GM18870 (cell line): ENCODE results near the gene ZNF608.

ENCODE experiments used
- ATAC-seq: cut with Tn5 transposase; IDR thresholded peaks from one replicate; pipeline ENCODE4 v1.9.1; 2021; ENCODE audit warnings: moderate library complexity; ENCODE audit not compliant: unreplicated experiment

ZNF608 gene

GRCh38 chr5:124719113-124719967, 27.1 kb downstream of the ZNF608 start:
- ATAC-seq = no peak

- ATAC-seq = no peak
Measured at GRCh38 chr5:124718380-124718789, 28.1 kb downstream of the ZNF608 start.

GRCh38 chr5:124716169-124716568, 30.3 kb downstream of the ZNF608 start:
- no peak for ATAC-seq

DNA sequence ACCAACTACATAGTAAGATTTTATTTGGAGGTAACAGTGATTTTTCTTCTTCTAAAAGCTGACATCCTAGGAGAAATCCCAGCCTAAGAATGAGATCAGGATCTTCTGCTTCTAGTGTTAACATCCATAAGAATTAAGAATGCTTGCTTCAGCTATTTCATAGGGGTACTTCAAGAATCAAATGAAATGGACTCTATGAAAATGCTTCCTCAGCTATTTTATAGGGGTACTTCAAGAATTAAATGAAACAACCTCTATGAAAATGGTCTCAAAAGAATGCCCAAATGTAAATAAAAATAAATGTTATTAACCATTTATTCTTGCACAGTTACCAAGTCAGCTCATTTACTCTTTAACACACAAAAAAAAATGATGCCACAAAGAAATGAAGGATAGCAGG, 31.5 kb downstream of the ZNF608 start:
- no peak for ATAC-seq

DNA sequence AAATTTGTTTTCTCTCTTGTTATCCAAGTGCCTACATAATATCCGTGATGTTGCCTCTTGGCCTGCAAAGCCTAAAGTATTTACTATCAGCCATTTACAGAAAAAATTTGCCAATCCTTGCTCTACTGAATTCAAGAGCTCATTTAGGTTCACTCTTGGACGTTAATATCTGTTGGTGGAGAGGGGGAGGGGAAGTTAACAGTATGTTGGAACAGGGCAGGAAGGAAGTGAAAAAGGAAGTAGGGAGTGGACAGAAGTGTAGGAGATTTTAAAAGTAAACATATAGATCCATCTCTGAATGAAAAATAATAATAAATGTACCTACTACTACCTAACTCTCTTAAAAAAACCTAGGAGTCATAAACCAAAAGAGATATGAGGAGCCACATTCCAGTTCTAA, 32.8 kb downstream of the ZNF608 start:
- no peak for ATAC-seq

- ATAC-seq = no peak
Measured at GRCh38 chr5:124712731-124713305, 33.6 kb downstream of the ZNF608 start.

GRCh38 chr5:124708086-124708485, 38.4 kb downstream of the ZNF608 start:
- no peak for ATAC-seq

DNA sequence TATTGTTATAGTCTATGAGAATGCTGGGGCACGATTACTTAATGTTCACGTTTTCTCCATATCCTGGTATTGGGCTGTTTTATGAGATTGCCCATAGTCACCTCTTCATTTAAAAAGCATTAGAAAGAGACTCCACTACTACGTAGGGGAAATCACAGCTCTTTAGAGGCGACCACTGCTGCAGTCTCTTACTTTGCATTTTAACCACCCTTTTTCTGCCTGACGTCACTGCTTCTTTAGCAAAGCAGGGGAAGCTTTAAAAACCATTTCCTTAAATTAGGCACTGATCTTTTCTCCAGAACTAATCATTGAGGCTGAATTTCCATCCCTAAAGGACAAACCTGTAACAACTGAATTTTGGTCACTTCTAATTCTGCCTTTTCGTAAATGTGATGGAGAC, 38.9 kb downstream of the ZNF608 start:
- ATAC-seq = no peak

DNA sequence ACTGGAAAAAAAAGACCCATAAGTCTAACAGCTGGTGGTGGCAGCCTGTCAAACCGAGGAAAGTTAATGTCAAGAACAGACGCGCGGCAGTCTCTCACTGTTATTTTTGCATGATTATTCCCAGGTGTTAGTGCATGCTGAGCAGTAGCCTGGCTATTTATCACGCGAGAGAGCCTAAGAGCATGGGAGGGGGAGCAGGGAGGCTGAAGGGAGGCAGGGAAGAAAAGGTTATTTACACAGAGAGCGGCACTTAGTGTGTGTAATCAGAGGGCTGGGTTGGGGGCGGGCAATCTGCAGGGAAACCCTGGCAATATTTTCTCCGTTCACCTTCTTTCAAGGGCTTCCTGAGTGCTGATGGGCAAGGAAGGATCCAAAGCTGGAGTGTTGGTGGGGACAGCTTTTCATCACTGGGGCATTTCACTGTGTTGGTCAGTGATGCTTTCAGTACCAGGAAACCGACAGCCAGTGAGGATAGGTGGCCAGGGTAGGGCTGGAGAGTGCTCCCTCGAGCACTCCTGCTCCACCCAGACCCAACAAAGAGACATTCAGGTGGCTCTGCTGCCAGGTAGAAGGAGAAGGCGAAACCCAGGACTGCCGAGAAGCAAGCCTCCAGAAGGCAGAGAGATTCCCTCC, 39.6 kb downstream of the ZNF608 start:
- no peak for ATAC-seq

- no peak for ATAC-seq
Measured at GRCh38 chr5:124706051-124706450, 40.4 kb downstream of the ZNF608 start.

DNA sequence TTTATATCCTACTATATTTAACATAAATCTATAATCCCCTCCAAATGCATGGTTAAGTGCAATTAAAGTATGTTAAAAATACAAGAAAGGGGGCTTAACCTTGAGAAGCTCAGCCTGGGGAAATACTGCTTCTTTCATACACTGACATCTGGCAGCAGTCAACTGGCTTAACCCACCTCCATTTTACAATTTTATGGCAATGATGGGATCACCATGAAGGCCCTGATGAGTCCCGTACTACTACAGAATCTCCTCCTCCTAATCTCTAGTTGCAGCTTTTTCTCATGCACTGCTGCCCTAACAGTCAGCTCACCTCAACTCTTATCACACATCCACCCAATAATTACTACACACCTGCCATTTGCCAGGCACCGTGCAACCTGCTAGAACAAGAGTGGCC, 40.9 kb downstream of the ZNF608 start:
- ATAC-seq = no peak

GRCh38 chr5:124704594-124705284, 41.7 kb downstream of the ZNF608 start:
- ATAC-seq = peak; percentile 91

DNA sequence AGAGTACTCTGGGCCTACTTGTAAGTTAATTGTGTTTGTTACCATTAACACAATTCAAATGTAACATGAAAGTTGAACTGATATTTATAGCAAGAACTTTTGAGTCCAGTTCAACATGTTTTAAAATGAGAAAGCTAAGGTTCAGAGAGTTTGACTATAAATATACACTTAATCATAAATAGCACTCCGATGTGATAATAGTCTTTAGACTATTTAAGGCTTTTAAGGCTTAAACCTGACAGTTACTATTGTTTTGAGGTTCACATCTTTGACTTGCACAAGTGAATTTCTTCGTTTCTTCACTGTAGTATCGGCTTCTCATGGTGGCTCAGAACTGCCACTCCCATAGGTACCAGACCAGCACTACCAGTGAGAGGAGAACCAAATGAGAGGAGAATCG, 42.4 kb downstream of the ZNF608 start:
- no peak for ATAC-seq

GRCh38 chr5:124702525-124702924, 43.9 kb downstream of the ZNF608 start:
- ATAC-seq = no peak

DNA sequence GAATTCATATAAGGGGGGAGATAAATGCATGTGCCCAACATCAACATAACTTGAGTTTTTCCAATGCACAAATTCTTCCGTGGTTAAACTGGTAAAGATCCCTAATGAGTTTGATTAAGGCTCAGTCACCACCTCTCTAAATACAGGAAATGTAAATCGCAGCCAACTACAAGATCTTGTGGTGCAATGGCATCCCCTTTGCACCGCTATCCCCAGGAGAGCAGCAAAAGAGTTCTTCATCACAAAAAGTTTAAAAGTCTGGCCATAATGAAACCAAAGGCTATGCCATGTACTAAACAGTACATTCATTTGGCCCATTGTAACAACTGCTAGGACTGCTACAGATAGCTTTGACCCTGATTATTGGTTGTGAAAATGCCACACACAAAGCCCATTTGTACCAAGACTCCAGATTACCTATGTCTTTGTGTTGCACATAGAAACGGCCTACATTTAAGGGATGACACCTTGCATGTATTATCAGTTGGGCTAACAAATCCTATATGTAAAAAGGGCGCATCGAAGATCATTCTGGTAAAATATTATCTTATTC, 44.5 kb downstream of the ZNF608 start:
- no peak for ATAC-seq

DNA sequence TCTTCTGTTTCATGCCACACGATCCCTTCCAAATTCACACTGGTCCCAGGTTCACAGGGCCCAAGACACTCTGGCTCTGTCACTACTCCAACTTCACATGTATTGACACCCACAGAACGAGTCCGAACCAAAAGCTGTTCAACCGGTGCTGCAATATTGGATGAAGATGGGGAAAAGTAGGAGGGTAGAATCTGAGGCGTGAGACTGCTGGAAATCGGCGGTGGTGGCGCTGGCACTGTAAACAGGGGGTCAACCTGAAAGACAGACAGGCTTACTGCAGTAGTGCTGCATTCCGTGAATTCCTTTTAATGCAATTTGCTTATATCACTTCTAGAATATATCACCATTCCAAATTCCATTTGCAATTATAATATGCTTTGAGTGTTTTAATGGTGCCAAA, 45.4 kb downstream of the ZNF608 start:
- ATAC-seq = no peak

DNA sequence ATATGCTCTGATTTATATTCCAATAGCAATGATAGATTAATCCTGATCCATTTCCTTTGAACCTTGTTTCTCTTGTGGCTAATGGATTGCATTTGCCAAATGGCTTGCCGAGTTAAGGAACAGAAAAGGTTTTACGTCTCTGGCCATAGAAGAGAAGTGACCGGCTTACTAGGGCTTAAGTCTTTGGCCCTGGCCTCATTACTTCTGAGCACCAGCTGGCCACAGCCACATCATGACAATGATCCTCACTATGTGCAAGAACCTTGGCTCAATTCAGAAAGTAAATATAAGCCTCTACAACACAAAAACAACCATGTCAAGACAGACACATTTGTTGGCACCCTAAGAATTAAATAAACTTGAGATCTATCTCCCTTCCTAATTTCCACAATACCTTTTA, 46.1 kb downstream of the ZNF608 start:
- no peak for ATAC-seq

GRCh38 chr5:124698770-124699169, 47.7 kb downstream of the ZNF608 start:
- ATAC-seq = no peak

GRCh38 chr5:124697933-124698591, 48.4 kb downstream of the ZNF608 start:
- no peak for ATAC-seq

- no peak for ATAC-seq
Measured at GRCh38 chr5:124697501-124697900, 48.9 kb downstream of the ZNF608 start.

DNA sequence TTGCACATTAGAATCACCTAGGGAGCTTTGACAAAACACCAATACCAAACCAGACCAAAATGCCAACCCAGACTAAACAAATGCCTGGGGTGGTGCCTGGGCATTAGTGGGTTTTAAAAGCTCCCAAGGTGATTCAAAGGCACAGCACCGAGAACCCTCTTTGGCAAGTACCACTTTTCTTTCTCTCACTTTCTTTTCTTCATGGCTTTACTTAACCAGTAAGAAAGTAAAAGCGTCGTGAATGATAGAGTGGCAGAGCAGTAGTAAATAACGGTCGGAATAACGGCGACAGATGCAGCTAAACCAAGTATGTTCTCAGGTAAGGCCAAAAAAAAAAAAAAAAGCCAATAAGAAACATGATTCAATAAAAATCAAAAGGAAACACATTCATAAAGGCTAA, 49.5 kb downstream of the ZNF608 start:
- no peak for ATAC-seq
